Measurements from ENCODE around the gene RRP7A.
"Not testable (repeated sequence)": the region's sequence is repeated elsewhere in the genome, so short reads cannot be mapped to it uniquely, and the experiment has no call there.

RRP7A gene

DNA sequence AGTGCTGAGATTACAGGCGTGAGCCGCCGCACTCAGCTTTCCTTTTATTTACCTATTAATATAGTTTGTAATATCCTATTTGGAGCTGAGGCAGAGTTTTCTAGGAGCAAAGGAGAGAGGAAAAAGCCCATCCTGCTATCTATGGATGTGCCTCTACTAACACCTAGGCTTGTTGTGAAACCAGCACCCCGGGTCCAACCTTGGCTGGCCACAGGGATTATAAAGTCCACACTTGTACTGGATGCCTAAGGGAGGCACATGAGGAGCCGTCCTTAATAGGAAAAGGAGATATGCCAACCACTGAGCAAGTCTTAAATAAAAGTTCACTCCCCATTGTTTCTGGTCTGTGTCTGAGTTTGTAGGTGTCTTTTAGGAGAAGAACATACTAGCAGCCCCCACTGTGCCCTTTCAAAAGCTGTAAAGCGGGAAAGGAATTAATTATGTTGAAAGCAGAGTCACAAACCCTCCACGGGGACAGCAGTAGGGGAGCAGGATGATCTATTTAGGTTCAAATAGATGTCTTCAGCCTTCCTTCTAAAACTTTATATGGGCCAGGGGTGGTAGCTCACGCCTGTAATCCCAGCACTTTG lies 29.3 kb downstream of the RRP7A start:
- H3K27ac ChIP-seq = no peak overlapping the region
- TF ChIP-seq, protein P1, sequence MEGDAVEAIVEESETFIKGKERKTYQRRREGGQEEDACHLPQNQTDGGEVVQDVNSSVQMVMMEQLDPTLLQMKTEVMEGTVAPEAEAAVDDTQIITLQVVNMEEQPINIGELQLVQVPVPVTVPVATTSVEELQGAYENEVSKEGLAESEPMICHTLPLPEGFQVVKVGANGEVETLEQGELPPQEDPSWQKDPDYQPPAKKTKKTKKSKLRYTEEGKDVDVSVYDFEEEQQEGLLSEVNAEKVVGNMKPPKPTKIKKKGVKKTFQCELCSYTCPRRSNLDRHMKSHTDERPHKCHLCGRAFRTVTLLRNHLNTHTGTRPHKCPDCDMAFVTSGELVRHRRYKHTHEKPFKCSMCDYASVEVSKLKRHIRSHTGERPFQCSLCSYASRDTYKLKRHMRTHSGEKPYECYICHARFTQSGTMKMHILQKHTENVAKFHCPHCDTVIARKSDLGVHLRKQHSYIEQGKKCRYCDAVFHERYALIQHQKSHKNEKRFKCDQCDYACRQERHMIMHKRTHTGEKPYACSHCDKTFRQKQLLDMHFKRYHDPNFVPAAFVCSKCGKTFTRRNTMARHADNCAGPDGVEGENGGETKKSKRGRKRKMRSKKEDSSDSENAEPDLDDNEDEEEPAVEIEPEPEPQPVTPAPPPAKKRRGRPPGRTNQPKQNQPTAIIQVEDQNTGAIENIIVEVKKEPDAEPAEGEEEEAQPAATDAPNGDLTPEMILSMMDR (conservative IDR thresholded peaks at IDR 0.05) = no peak
- TF ChIP-seq ZFX (IDR thresholded peaks at IDR 0.05) = no peak

DNA sequence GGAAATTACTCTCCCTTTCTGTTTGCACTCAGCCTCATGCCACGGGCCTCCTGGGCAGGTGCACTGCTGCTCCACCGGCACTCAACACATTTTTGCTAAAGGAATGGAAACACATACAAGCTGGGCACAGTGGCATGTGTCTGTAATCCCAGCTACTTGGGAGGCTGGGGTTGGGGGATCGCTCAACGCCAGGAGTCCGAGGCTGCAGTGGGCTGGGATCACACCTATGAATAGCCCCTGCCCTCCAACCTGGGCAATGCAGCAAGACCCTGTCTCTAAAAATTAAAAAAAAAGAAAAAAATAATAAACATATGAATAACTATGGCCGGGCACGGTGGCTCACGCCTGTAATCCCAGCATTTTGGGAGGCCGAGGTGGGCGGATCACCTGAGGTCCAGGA lies 30.6 kb downstream of the RRP7A start:
- H3K27ac ChIP-seq = no peak overlapping the region
- TF ChIP-seq ZFX (IDR thresholded peaks at IDR 0.05) = no peak
- TF ChIP-seq, protein P1 (conservative IDR thresholded peaks at IDR 0.05) = no peak

- TF ChIP-seq, protein P1 (conservative IDR thresholded peaks at IDR 0.05) = no peak
- no peak overlapping the region for H3K27ac ChIP-seq
These were observed 35.1 kb downstream of the RRP7A start for GRCh38 chr22:42484506-42484905.

DNA sequence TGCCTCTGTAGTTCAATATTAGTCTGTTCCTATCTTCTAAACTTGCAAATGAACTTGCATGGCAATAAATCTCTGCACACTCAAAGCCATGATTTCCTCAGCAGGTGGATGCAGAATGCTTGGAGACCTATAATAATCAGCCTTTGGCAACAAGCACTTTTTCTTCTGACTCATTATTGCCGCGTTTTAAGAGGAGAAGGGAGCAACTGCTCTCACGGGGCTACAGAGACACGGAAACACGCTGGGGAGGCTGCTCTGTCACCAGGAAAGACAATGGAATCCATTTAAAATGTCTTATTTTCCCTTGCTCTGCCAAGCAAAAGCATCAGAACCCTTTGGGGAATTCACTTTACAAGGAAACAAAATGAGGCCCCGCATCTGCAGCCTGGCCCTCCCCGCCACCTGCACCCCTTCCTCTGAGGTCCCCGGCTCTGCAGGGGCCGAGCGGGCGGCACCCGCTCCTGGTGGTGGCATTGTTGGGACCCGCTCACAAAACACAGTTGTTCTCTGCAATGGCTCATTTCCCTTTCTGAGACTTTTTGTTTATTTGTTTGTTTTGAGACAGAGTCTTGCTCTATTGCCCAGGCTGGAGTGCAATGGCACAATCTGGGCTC lies 35.9 kb downstream of the RRP7A start:
- H3K27ac ChIP-seq = not testable (repeated sequence)

DNA sequence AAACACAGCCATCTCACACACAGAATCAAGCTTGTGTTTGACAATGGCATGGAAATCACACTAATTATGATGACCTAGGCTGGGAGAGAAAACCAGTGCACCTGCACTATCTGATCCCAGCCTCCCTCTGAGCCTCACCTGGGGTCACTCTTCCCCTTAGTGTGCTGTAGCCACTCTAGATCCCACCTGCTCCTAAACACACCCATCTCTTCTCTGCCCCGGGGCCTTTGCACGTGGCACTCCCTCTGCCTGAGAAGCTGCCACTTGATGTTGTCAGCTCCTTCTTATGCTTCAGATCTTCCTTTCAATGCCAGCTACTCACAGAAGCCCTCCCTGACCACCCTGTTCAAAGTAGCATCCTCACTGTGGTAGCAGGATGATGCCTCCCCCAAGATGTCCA lies 44.5 kb downstream of the RRP7A start:
- no peak overlapping the region for H3K27ac ChIP-seq
- TF ChIP-seq ZFX (IDR thresholded peaks at IDR 0.05) = no peak
- TF ChIP-seq, protein P1 (conservative IDR thresholded peaks at IDR 0.05) = no peak

- TF ChIP-seq, protein P1 (conservative IDR thresholded peaks at IDR 0.05) = peak; percentile 86
- no peak for TF ChIP-seq ZFX (IDR thresholded peaks at IDR 0.05)
- H3K27ac ChIP-seq = no peak overlapping the region
These were observed 46.0 kb downstream of the RRP7A start for GRCh38 chr22:42473484-42474193.

GRCh38 chr22:42472671-42473070 lies 46.9 kb downstream of the RRP7A start:
- TF ChIP-seq, protein P1 (conservative IDR thresholded peaks at IDR 0.05) = no peak
- TF ChIP-seq ZFX (IDR thresholded peaks at IDR 0.05) = no peak
- no peak overlapping the region for H3K27ac ChIP-seq
